ENCODE data around the gene TAB2. TPM values are rescaled to one million over a fixed set of nuclear protein-coding genes. Genes with fewer than 3 reads are reported as not detected.

TAB2 gene
- total RNA-seq, 1 experiment from 2014 or later: 56.2 TPM

DNA sequence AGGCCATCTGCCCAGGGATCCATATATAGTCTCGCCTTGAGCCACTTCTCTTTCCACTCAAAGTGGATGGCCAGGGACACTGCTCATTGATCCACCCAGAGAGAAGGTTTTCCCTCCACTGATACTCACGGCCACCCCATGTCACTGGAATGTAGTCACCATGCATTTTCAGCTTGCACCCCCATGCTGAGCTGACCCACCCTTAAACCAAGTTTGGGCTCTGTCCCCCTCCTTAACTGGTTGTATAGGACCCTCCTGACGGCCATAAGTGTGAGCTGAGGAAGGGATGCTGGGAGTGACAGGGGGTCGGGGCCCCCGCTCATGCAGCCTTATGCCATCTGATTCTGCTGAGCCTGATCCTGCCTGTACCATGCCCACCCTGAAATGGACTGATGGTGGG is 108.2 kb downstream of the TAB2 start:
- Histone ChIP-seq H3K23ac (ENCODE audit: insufficient read length, low read depth, low read length) (no peak overlapping the region), H3K4me1 (ENCODE audit: insufficient read depth, low read length) (no peaks in the 10 kb centered on the region), H3K27me3 (ENCODE audit: insufficient read depth, low read length) (no peaks in the 10 kb centered on the region), H3K4ac (ENCODE audit: low read depth, low read length) (no peak overlapping the region), H2BK5ac (ENCODE audit: insufficient read length, low read length) (no peak overlapping the region), H2BK20ac (ENCODE audit: low read depth, low read length, poor library complexity, severe bottlenecking) (no peak overlapping the region), H2BK120ac (ENCODE audit: low read depth, low read length, poor library complexity, severe bottlenecking) (no peak overlapping the region), H4K20me1 (ENCODE audit: control insufficient read depth, insufficient read depth, insufficient read length) (no peaks in the 10 kb centered on the region), H3K56ac (ENCODE audit: insufficient read length, low read depth, low read length) (no peak overlapping the region), H3T11ph (ENCODE audit: low read length) (no peak overlapping the region), H3K9me3 (ENCODE audit: control insufficient read depth, low read depth, low read length) (no peaks in the 10 kb centered on the region), H2AFZ (ENCODE audit: low read length) (no peak overlapping the region), H3K18ac (ENCODE audit: insufficient read length, low read depth, low read length) (no peak overlapping the region), H3K9ac (ENCODE audit: extremely low read depth, insufficient read length, low read length) (no peak overlapping the region), H3K14ac (ENCODE audit: insufficient read depth, low read length) (no peak overlapping the region), H2BK15ac (ENCODE audit: low read depth, low read length) (no peak overlapping the region), H3K27ac (ENCODE audit: insufficient read length, low read depth, low read length) (no peak overlapping the region), H2BK12ac (ENCODE audit: insufficient read length, low read depth, low read length) (no peak overlapping the region), H3K4me2 (ENCODE audit: insufficient read depth, insufficient read length, low read length) (no peak overlapping the region), H3K23me2 (ENCODE audit: insufficient read length, low read depth, low read length, poor library complexity, severe bottlenecking) (no peaks in the 10 kb centered on the region), H4K91ac (ENCODE audit: insufficient read length, low read depth, low read length) (no peak overlapping the region), H4K8ac (replicated peaks; ENCODE audit: insufficient read length, low read depth, low read length) (no peak overlapping the region), H3K79me1 (ENCODE audit: insufficient read depth, low read depth, low read length, poor library complexity, severe bottlenecking) (no peaks in the 10 kb centered on the region), H4K5ac (ENCODE audit: insufficient read length, low read depth, low read length) (no peak overlapping the region), H2AK5ac (ENCODE audit: insufficient read length, low read length) (no peak overlapping the region), H3K79me2 (ENCODE audit: insufficient read depth, low read length) (no peaks in the 10 kb centered on the region)
- WGBS (ENCODE audit: extremely low coverage, insufficient read length, low lambda C conversion rate): no CpG with 5 or more reads among the region's 5 CpGs
- Mint-ChIP-seq H3K27me3 (ENCODE audit: low read depth) (no peaks in the 10 kb centered on the region; the same call in 1 of the 2 replicates), H3K4me3 (no peak overlapping the region), H3K27ac (no peak overlapping the region), H3K4me1 (peaks cover 12 to 14% of the 10 kb centered on the region in 2 experiments), H3K9me3 (no peaks in the 10 kb centered on the region), H3K36me3 (ENCODE audit: insufficient read depth in 1 of 3, low read depth in 3 of 3) (no peaks in the 10 kb centered on the region)
- no peak for DNase-seq
- TF ChIP-seq CTCF (conservative IDR thresholded peaks at IDR 0.05): no peak
